H9 (cell line): ENCODE data around the gene LMOD1. TPM values are rescaled to one million over a fixed set of nuclear protein-coding genes. Genes with fewer than 3 reads are reported as not detected.

Experiments used
- DNase-seq: peaks from one replicate; pipeline ENCODE4 v3.0.0-alpha.2; 2017
- H2AFZ ChIP-seq: one replicate; pipeline ENCODE4 v1.6.1; 2013; ENCODE audit warnings: mild to moderate bottlenecking, low read length, control low read depth, moderate library complexity
- H2AK5ac ChIP-seq: 2 replicates; pipeline ENCODE4 v1.6.1; 2013; ENCODE audit warnings: low read length, control low read depth, mixed read lengths; ENCODE audit not compliant: insufficient read length
- H2BK120ac ChIP-seq: one replicate; pipeline ENCODE4 v1.6.1; 2013; ENCODE audit warnings: low read depth, mild to moderate bottlenecking, low read length, control low read depth, inconsistent platforms; ENCODE audit not compliant: poor library complexity, severe bottlenecking
- H2BK12ac ChIP-seq: 2 replicates; pipeline ENCODE4 v1.6.1; 2013; ENCODE audit warnings: low read length, control low read depth, mixed read lengths, low read depth; ENCODE audit not compliant: insufficient read length
- H2BK15ac ChIP-seq: 2 replicates; pipeline ENCODE4 v1.6.1; 2013; ENCODE audit warnings: low read depth, low read length, control low read depth
- H2BK20ac ChIP-seq: one replicate; pipeline ENCODE4 v1.6.1; 2013; ENCODE audit warnings: low read depth, mild to moderate bottlenecking, low read length, control low read depth, inconsistent platforms; ENCODE audit not compliant: poor library complexity, severe bottlenecking
- H2BK5ac ChIP-seq: 2 replicates; pipeline ENCODE4 v1.6.1; 2013; ENCODE audit warnings: low read length, control low read depth, mixed read lengths; ENCODE audit not compliant: insufficient read length
- H3K14ac ChIP-seq: 2 replicates; pipeline ENCODE4 v1.6.1; 2013; ENCODE audit warnings: low read length, control low read depth; ENCODE audit not compliant: insufficient read depth
- H3K18ac ChIP-seq: 2 replicates; pipeline ENCODE4 v1.6.1; 2013; ENCODE audit warnings: low read depth, mild to moderate bottlenecking, mixed read lengths, low read length, control low read depth; ENCODE audit not compliant: insufficient read length
- H3K23ac ChIP-seq: 2 replicates; pipeline ENCODE4 v1.6.1; 2013; ENCODE audit warnings: low read length, control low read depth, mixed read lengths, low read depth; ENCODE audit not compliant: insufficient read length
- H3K23me2 ChIP-seq: 2 replicates; pipeline ENCODE4 v1.6.1; 2013; ENCODE audit warnings: low read depth, mild to moderate bottlenecking, mixed read lengths, low read length, control low read depth; ENCODE audit not compliant: insufficient read length, poor library complexity, severe bottlenecking
- H3K27ac ChIP-seq: 2 replicates; pipeline ENCODE4 v1.5.1; 2013; ENCODE audit warnings: low read length, control low read depth, mixed read lengths, low read depth; ENCODE audit not compliant: insufficient read length
- H3K27me3 ChIP-seq: 2 replicates; pipeline ENCODE4 v1.6.1; 2013; ENCODE audit warnings: low read length, control low read depth, inconsistent platforms; ENCODE audit not compliant: insufficient read depth
- H3K4ac ChIP-seq: 2 replicates; pipeline ENCODE4 v1.6.1; 2013; ENCODE audit warnings: low read depth, mild to moderate bottlenecking, control low read depth, inconsistent platforms, low read length, moderate library complexity
- H3K4me1 ChIP-seq: 2 replicates; pipeline ENCODE4 v1.6.1; 2013; ENCODE audit warnings: low read length, control low read depth, inconsistent platforms; ENCODE audit not compliant: insufficient read depth
- H3K4me2 ChIP-seq: 2 replicates; pipeline ENCODE4 v1.6.1; 2013; ENCODE audit warnings: low read length, control low read depth, mixed read lengths; ENCODE audit not compliant: insufficient read length, insufficient read depth
- H3K56ac ChIP-seq: 2 replicates; pipeline ENCODE4 v1.6.1; 2013; ENCODE audit warnings: low read depth, mild to moderate bottlenecking, mixed read lengths, low read length, control low read depth; ENCODE audit not compliant: insufficient read length
- H3K79me1 ChIP-seq: 2 replicates; pipeline ENCODE4 v1.6.1; 2013; ENCODE audit warnings: low read depth, mild to moderate bottlenecking, moderate library complexity, low read length, control low read depth, inconsistent platforms; ENCODE audit not compliant: insufficient read depth, poor library complexity, severe bottlenecking
- H3K79me2 ChIP-seq: 2 replicates; pipeline ENCODE4 v1.6.1; 2013; ENCODE audit warnings: low read length, control low read depth, inconsistent platforms; ENCODE audit not compliant: insufficient read depth
- H3K9ac ChIP-seq: 2 replicates; pipeline ENCODE4 v1.6.1; 2013; ENCODE audit warnings: low read length, control low read depth, mixed read lengths; ENCODE audit not compliant: insufficient read length; ENCODE audit errors: extremely low read depth
- H3K9me3 ChIP-seq: one replicate; pipeline ENCODE4 v1.6.1; 2013; ENCODE audit warnings: low read depth, low read length, inconsistent platforms; ENCODE audit not compliant: control insufficient read depth
- H3T11ph ChIP-seq: one replicate; pipeline ENCODE4 v1.6.1; 2013; ENCODE audit warnings: mild to moderate bottlenecking, low read length, control low read depth, inconsistent platforms
- H4K20me1 ChIP-seq: one replicate; pipeline ENCODE4 v1.6.1; 2013; ENCODE audit not compliant: control insufficient read depth, insufficient read length, insufficient read depth
- H4K5ac ChIP-seq: 2 replicates; pipeline ENCODE4 v1.6.1; 2013; ENCODE audit warnings: low read depth, mild to moderate bottlenecking, mixed read lengths, low read length, control low read depth; ENCODE audit not compliant: insufficient read length
- H4K8ac ChIP-seq: replicated peaks from 2 replicates; pipeline ENCODE4 v1.6.1; 2013; ENCODE audit warnings: low read length, control low read depth, mixed read lengths, low read depth; ENCODE audit not compliant: insufficient read length
- H4K91ac ChIP-seq: 2 replicates; pipeline ENCODE4 v1.6.1; 2013; ENCODE audit warnings: low read depth, mild to moderate bottlenecking, moderate library complexity, mixed read lengths, low read length, control low read depth; ENCODE audit not compliant: insufficient read length
- H3K27ac Mint-ChIP-seq, 3 experiments: 2 replicates in 2 of 3; 3 replicates in 1 of 3; pipeline ENCODE4 v1.8.0; 2020 to 2021; ENCODE audit warnings: mixed read lengths in 3 of 3, mild to moderate bottlenecking in 1 of 3, moderate library complexity in 1 of 3
- H3K27me3 Mint-ChIP-seq: 2 replicates; pipeline ENCODE4 v1.8.0; 2021; ENCODE audit warnings: low read depth, mild to moderate bottlenecking, moderate library complexity, mixed read lengths
- H3K36me3 Mint-ChIP-seq, 3 experiments: 2 replicates in 2 of 3; 3 replicates in 1 of 3; pipeline ENCODE4 v1.8.0; 2020 to 2021; ENCODE audit warnings: low read depth in 3 of 3, mixed read lengths in 3 of 3; ENCODE audit not compliant: insufficient read depth in 1 of 3
- H3K4me1 Mint-ChIP-seq, 2 experiments: 2 replicates each; pipeline ENCODE4 v1.8.0; 2020; ENCODE audit warnings: mixed read lengths in 2 of 2
- H3K4me3 Mint-ChIP-seq, 2 experiments: 2 replicates in 1 of 2; 3 replicates in 1 of 2; pipeline ENCODE4 v1.8.0; 2020 to 2021; ENCODE audit warnings: mild to moderate bottlenecking in 2 of 2, mixed read lengths in 2 of 2, moderate library complexity in 1 of 2
- H3K9me3 Mint-ChIP-seq, 2 experiments: 2 replicates in 1 of 2; 3 replicates in 1 of 2; pipeline ENCODE4 v1.8.0; 2020; ENCODE audit warnings: mild to moderate bottlenecking in 2 of 2, mixed read lengths in 2 of 2, moderate library complexity in 1 of 2
- WGBS: extraction: QIAGEN DNeasy Blood & Tissue Kit; methylation state at CpG from one replicate; pipeline ENCODE4 v1.1.7; 2013; ENCODE audit warnings: missing lambda C conversion rate, low lambda C conversion rate, mixed read lengths; ENCODE audit not compliant: insufficient read length; ENCODE audit errors: extremely low coverage; 5-methylcytosine and 5-hydroxymethylcytosine counted together
- total RNA-seq: library from RNA; stranded (reverse); gene quantifications from 2 replicates; pipeline ENCODE4 v1.2.1, GENCODE V29; 2021
- TF ChIP-seq, protein P1 (sequence below): fragments of 200-600 bp; sonication (generic); conservative IDR thresholded peaks from 3 replicates; pipeline ENCODE4 v1.8.0; 2021; ENCODE audit warnings: antibody characterized with exemption, mild to moderate bottlenecking

Gene LMOD1
- total RNA-seq, 1 experiment from 2014 or later = 0.31 TPM

DNA sequence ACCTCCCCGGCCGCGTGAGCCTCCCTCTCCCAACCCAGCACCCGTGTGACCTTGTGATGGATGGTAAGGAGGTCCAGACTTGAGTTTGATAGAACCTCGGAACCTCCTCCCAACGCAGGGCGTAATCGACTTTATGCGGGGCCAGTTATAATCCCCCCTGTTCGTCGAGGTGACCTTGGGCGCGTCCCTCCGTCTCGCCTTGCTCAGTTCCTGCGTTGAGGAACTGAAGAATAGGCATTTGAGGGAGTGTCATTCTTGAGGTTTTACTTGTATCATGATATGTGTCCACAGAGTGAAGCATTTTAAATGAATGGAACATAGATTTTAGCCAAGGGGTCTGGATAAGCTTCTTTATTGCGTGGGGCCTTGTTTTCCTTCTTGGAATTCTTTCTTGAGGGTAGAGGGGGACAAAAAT is 9.4 kb upstream of the LMOD1 start:
- no CpG with 5 or more reads among the region's 17 CpGs for WGBS
- Histone ChIP-seq H2AK5ac (no peak overlapping the region), H2AFZ (no peak overlapping the region), H2BK20ac (no peak overlapping the region), H3K27ac (no peak overlapping the region), H3K9me3 (no peaks in the 10 kb centered on the region), H3K4ac (no peak overlapping the region), H3K79me1 (no peaks in the 10 kb centered on the region), H3K56ac (peak overlapping the region; percentile 29), H4K5ac (peak overlapping the region; percentile 29), H3K23ac (no peak overlapping the region), H2BK120ac (no peak overlapping the region), H2BK15ac (no peak overlapping the region), H4K8ac (peak overlapping the region; percentile 2), H3K9ac (peak overlapping the region; percentile 98), H3K79me2 (peaks cover 11% of the 10 kb centered on the region; the same call in 1 of the 2 replicates), H3K4me1 (no peaks in the 10 kb centered on the region), H3K27me3 (no peaks in the 10 kb centered on the region), H3K18ac (peak overlapping the region; percentile 76), H4K91ac (no peak overlapping the region), H3K14ac (peak overlapping the region; percentile 75), H3T11ph (no peak overlapping the region), H2BK5ac (peak overlapping the region; percentile 1), H3K23me2 (no peaks in the 10 kb centered on the region), H2BK12ac (no peak overlapping the region), H4K20me1 (no peaks in the 10 kb centered on the region), H3K4me2 (peak overlapping the region; percentile 78)
- Mint-ChIP-seq H3K27ac (peak overlapping the region; percentile 65 to 99 (median 99)), H3K9me3 (no peaks in the 10 kb centered on the region), H3K36me3 (peaks cover 18 to 33% (median 29%) of the 10 kb centered on the region in 3 experiments), H3K4me1 (peaks cover 6 to 16% of the 10 kb centered on the region in 2 experiments), H3K27me3 (no peaks in the 10 kb centered on the region; the same call in 1 of the 2 replicates), H3K4me3 (peak overlapping the region; percentile 97 to 99)
- TF ChIP-seq, protein P1, sequence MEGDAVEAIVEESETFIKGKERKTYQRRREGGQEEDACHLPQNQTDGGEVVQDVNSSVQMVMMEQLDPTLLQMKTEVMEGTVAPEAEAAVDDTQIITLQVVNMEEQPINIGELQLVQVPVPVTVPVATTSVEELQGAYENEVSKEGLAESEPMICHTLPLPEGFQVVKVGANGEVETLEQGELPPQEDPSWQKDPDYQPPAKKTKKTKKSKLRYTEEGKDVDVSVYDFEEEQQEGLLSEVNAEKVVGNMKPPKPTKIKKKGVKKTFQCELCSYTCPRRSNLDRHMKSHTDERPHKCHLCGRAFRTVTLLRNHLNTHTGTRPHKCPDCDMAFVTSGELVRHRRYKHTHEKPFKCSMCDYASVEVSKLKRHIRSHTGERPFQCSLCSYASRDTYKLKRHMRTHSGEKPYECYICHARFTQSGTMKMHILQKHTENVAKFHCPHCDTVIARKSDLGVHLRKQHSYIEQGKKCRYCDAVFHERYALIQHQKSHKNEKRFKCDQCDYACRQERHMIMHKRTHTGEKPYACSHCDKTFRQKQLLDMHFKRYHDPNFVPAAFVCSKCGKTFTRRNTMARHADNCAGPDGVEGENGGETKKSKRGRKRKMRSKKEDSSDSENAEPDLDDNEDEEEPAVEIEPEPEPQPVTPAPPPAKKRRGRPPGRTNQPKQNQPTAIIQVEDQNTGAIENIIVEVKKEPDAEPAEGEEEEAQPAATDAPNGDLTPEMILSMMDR = no peak
- DNase-seq = no peak
